Kasumi-1 (cell line): Measurements from ENCODE around the gene CAV1.
"Not testable (repeated sequence)": the region's sequence is repeated elsewhere in the genome, so short reads cannot be mapped to it uniquely, and the experiment has no call there.

ENCODE experiments used
- DNase-seq, 2 experiments: peaks; one replicate each; lab custom pipeline; 2025; lab: John Stamatoyannopoulos, UW

Gene CAV1

GRCh38 chr7:116583653-116584052 is 58.8 kb downstream of the CAV1 start:
- DNase-seq, result peak in 1 of 2 experiments; percentile 16

GRCh38 chr7:116584721-116585120 is 59.9 kb downstream of the CAV1 start:
- no peak for DNase-seq

GRCh38 chr7:116585392-116585791 is 60.6 kb downstream of the CAV1 start:
- DNase-seq, result no peak

GRCh38 chr7:116585967-116586366 is 61.1 kb downstream of the CAV1 start:
- DNase-seq, result no peak

GRCh38 chr7:116587200-116587599 is 62.4 kb downstream of the CAV1 start:
- DNase-seq, result not testable (repeated sequence)

GRCh38 chr7:116588225-116588624 is 63.4 kb downstream of the CAV1 start:
- peak; percentile 21 to 31 for DNase-seq

- DNase-seq, result peak; percentile 59 to 71
These were observed 64.1 kb downstream of the CAV1 start for GRCh38 chr7:116588641-116589594.

GRCh38 chr7:116591202-116592040 is 66.6 kb downstream of the CAV1 start:
- DNase-seq, result peak; percentile 55 to 61

GRCh38 chr7:116592041-116592355 is 67.2 kb downstream of the CAV1 start:
- DNase-seq, result no peak

GRCh38 chr7:116592445-116592844 is 67.6 kb downstream of the CAV1 start:
- peak; percentile 74 to 76 for DNase-seq

GRCh38 chr7:116593359-116594075 is 68.7 kb downstream of the CAV1 start:
- DNase-seq, result peak in 1 of 2 experiments; percentile 4

- no peak for DNase-seq
These were observed 70.2 kb downstream of the CAV1 start for GRCh38 chr7:116595063-116595462.

GRCh38 chr7:116597384-116597783 is 72.5 kb downstream of the CAV1 start:
- no peak for DNase-seq

GRCh38 chr7:116598278-116598677 is 73.4 kb downstream of the CAV1 start:
- DNase-seq, result no peak

GRCh38 chr7:116598861-116599260 is 74.0 kb downstream of the CAV1 start:
- DNase-seq, result no peak

- no peak for DNase-seq
These were observed 76.6 kb downstream of the CAV1 start for GRCh38 chr7:116601426-116601825.

GRCh38 chr7:116607299-116607698 is 82.5 kb downstream of the CAV1 start:
- no peak for DNase-seq

- no peak for DNase-seq
These were observed 85.4 kb downstream of the CAV1 start for GRCh38 chr7:116610210-116610609.

- DNase-seq, result no peak
These were observed 85.9 kb downstream of the CAV1 start for GRCh38 chr7:116610721-116611120.
